CD4-positive, alpha-beta T cell treated with Interleukin-15 for 4 hours (primary cell): ENCODE data around the gene ADARB1.

Experiments
- DNase-seq: peaks from one replicate; pipeline ENCODE4 v3.0.0-alpha.2; 2020; ENCODE audit warnings: low spot score

ADARB1 gene

GRCh38 chr21:45253633-45254459 is 179.5 kb downstream of the ADARB1 start:
- no peak for DNase-seq

- DNase-seq: no peak
These were observed 180.1 kb downstream of the ADARB1 start for GRCh38 chr21:45254460-45254930.

- DNase-seq: peak; percentile 44
These were observed 181.1 kb downstream of the ADARB1 start for GRCh38 chr21:45255381-45256020.

GRCh38 chr21:45256021-45256911 is 181.9 kb downstream of the ADARB1 start:
- no peak for DNase-seq

GRCh38 chr21:45256912-45257672 is 182.7 kb downstream of the ADARB1 start:
- DNase-seq: peak; percentile 6

- DNase-seq: no peak
These were observed 183.4 kb downstream of the ADARB1 start for GRCh38 chr21:45257673-45258341.

- no peak for DNase-seq
These were observed 184.1 kb downstream of the ADARB1 start for GRCh38 chr21:45258466-45258865.

GRCh38 chr21:45259206-45259840 is 184.9 kb downstream of the ADARB1 start:
- no peak for DNase-seq

- DNase-seq: no peak
These were observed 185.9 kb downstream of the ADARB1 start for GRCh38 chr21:45260191-45260825.

- no peak for DNase-seq
These were observed 186.7 kb downstream of the ADARB1 start for GRCh38 chr21:45261093-45261492.

- DNase-seq: no peak
These were observed 187.7 kb downstream of the ADARB1 start for GRCh38 chr21:45262041-45262581.

- no peak for DNase-seq
These were observed 188.2 kb downstream of the ADARB1 start for GRCh38 chr21:45262616-45263015.

- no peak for DNase-seq
These were observed 189.2 kb downstream of the ADARB1 start for GRCh38 chr21:45263534-45263933.

GRCh38 chr21:45264146-45264911 is 189.9 kb downstream of the ADARB1 start:
- DNase-seq: no peak

- DNase-seq: no peak
These were observed 190.6 kb downstream of the ADARB1 start for GRCh38 chr21:45264912-45265515.

- no peak for DNase-seq
These were observed 191.5 kb downstream of the ADARB1 start for GRCh38 chr21:45265721-45266517.

GRCh38 chr21:45266518-45267389 is 192.4 kb downstream of the ADARB1 start:
- peak; percentile 49 for DNase-seq
